BJ (cell line): ENCODE data around the gene MMP15. TPM values are rescaled to one million over a fixed set of nuclear protein-coding genes. Genes with fewer than 3 reads are reported as not detected.
"Not testable (repeated sequence)": the region's sequence is repeated elsewhere in the genome, so short reads cannot be mapped to it uniquely, and the experiment has no call there.

Experiments used
- CTCF ChIA-PET: fragments of 350-600 bp; formaldehyde crosslinking; extraction: SDS; loops from one replicate; lab custom pipeline; 2021; ENCODE audit warnings: antibody characterized with exemption, inconsistent platforms; lab: Yijun Ruan, JAX
- POLR2A ChIA-PET: fragments of 300-600 bp; sonication (Branson Sonifier 250); formaldehyde crosslinking; extraction: SDS; loops from one replicate; lab custom pipeline; 2021; ENCODE audit warnings: antibody characterized with exemption; lab: Charles Lee
- DNase-seq: peaks from one replicate; pipeline ENCODE4 v3.0.0-alpha.2; 2011; ENCODE audit warnings: low read depth
- H3K27me3 ChIP-seq: 2 replicates; pipeline ENCODE4 v1.6.0; 2011; ENCODE audit warnings: low read length; ENCODE audit not compliant: control insufficient read depth, insufficient read depth
- H3K36me3 ChIP-seq: 2 replicates; pipeline ENCODE4 v1.5.1; 2011; ENCODE audit warnings: low read length; ENCODE audit not compliant: control insufficient read depth, insufficient read depth
- H3K4me3 ChIP-seq: 2 replicates; pipeline ENCODE4 v1.5.1; 2011; ENCODE audit warnings: low read depth, mild to moderate bottlenecking, control low read depth, low read length
- polyA plus RNA-seq: library from polyadenylated mRNA; depleted of rRNA; stranded (reverse); fragments of >200 nt; gene quantifications from 2 replicates; pipeline ENCODE4 v1.2.3, GENCODE V29; 2011
- TF ChIP-seq, protein P1 (sequence below): IDR thresholded peaks from 2 replicates; pipeline ENCODE4 v1.5.1; 2011; ENCODE audit warnings: low read depth, mild to moderate bottlenecking, control low read depth, inconsistent platforms, low read length, moderate library complexity; ENCODE audit not compliant: insufficient read depth

Gene MMP15
- polyA plus RNA-seq, 1 experiment, result 1.1 TPM

GRCh38 chr16:58070585-58070984 lies 45.0 kb downstream of the MMP15 start:
- Histone ChIP-seq H3K4me3 (no peak overlapping the region), H3K36me3 (no peaks in the 10 kb centered on the region), H3K27me3 (no peaks in the 10 kb centered on the region)
- TF ChIP-seq, protein P1, sequence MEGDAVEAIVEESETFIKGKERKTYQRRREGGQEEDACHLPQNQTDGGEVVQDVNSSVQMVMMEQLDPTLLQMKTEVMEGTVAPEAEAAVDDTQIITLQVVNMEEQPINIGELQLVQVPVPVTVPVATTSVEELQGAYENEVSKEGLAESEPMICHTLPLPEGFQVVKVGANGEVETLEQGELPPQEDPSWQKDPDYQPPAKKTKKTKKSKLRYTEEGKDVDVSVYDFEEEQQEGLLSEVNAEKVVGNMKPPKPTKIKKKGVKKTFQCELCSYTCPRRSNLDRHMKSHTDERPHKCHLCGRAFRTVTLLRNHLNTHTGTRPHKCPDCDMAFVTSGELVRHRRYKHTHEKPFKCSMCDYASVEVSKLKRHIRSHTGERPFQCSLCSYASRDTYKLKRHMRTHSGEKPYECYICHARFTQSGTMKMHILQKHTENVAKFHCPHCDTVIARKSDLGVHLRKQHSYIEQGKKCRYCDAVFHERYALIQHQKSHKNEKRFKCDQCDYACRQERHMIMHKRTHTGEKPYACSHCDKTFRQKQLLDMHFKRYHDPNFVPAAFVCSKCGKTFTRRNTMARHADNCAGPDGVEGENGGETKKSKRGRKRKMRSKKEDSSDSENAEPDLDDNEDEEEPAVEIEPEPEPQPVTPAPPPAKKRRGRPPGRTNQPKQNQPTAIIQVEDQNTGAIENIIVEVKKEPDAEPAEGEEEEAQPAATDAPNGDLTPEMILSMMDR, result no peak
- CTCF ChIA-PET, result interaction anchor here (1.0 to 1.2 kb wide), 2 partner anchors 13 to 22 kb away, joined by 3 read pairs; no protein-coding TSS in a partner anchor
- DNase-seq, result no peak
- POLR2A ChIA-PET, result no interaction called here

- CTCF ChIA-PET, DNase-seq, H3K27me3 ChIP-seq, POLR2A ChIA-PET, H3K36me3 ChIP-seq, H3K4me3 ChIP-seq: not testable (repeated sequence)
Measured at GRCh38 chr16:58072134-58072533, 46.6 kb downstream of the MMP15 start.

DNA sequence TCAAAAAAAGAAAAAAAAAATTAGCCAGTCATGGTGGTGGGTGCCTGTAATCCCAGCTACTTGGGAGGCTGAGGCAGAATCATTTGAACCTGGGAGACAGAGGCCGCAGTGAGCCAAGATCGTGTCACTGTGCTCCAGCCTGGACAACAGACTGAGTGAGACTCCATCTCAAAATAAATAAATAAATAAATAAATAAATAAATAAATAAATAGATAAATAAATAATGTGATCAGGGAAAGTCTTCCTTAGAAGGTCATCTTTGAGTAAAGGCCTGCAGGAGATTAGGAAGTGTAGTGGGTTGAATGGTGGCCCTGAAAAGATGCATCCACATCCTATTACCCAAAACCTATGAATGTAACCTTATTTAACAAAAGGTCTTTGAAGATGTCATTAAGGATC lies 47.5 kb downstream of the MMP15 start:
- CTCF ChIA-PET, result interaction anchor here (0.7 kb wide), 1 partner anchor 50 kb away, joined by 4 read pairs; no protein-coding TSS in a partner anchor
- H3K4me3 ChIP-seq, POLR2A ChIA-PET, DNase-seq, H3K36me3 ChIP-seq, H3K27me3 ChIP-seq: not testable (repeated sequence)

GRCh38 chr16:58074657-58075056 lies 49.1 kb downstream of the MMP15 start:
- Histone ChIP-seq H3K27me3 (no peaks in the 10 kb centered on the region), H3K36me3 (no peaks in the 10 kb centered on the region), H3K4me3 (no peak overlapping the region)
- no peak for DNase-seq
- TF ChIP-seq, protein P1, result no peak
- ChIA-PET CTCF (interaction anchor here (0.6 kb wide), 1 partner anchor 380 kb away, joined by 3 read pairs; no protein-coding TSS in a partner anchor), POLR2A (no interaction called here)

DNA sequence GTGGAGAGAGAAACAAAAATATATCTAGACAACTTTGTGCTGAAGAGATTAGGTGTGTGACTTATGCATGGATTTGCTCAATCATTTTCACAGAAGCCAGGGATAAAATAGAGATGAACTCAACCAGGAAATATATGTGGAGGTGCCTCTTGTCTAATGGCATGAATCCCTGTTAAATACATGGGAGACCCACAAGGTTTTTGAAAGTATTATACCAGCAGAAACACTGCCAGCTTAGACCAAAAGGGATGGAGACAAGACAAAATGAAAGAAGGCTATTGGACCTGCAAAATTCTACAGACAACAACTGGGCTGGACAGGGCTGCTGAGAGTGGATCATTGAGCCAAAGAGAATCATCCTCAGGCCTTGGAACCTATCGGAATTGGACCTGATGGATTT lies 51.0 kb downstream of the MMP15 start:
- DNase-seq, result no peak
- TF ChIP-seq, protein P1, result no peak
- Histone ChIP-seq H3K4me3 (no peak overlapping the region), H3K27me3 (no peaks in the 10 kb centered on the region), H3K36me3 (no peaks in the 10 kb centered on the region)
- CTCF ChIA-PET, result no interaction called here
- POLR2A ChIA-PET, result no interaction called here

DNA sequence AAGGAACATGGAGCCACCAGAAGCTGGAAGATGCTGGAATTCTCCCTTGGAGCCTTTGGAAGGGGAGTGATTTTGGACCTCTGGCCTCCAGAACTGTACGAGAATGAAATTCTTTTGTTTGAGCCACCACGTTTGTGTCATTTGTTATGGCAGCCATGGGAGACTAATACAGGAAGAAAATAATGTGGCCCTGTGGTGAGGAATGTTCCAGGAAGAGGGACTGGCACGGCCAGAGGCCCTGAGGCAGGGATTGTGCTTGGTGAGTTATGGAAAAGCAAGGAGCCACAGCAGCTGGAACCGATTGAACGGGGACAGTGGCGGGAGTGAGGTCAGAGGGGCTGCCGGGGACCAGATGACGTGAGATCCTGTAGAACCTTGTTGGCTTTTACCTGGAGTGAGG lies 52.2 kb downstream of the MMP15 start:
- no peaks in the 10 kb centered on the region for H3K36me3 ChIP-seq
- no peak overlapping the region for H3K4me3 ChIP-seq
- TF ChIP-seq, protein P1, result no peak
- ChIA-PET POLR2A (no interaction called here), CTCF (interaction anchor here (0.6 kb wide), 1 partner anchor 396 kb away, joined by 3 read pairs; no protein-coding TSS in a partner anchor)
- DNase-seq, result no peak
- no peaks in the 10 kb centered on the region for H3K27me3 ChIP-seq

DNA sequence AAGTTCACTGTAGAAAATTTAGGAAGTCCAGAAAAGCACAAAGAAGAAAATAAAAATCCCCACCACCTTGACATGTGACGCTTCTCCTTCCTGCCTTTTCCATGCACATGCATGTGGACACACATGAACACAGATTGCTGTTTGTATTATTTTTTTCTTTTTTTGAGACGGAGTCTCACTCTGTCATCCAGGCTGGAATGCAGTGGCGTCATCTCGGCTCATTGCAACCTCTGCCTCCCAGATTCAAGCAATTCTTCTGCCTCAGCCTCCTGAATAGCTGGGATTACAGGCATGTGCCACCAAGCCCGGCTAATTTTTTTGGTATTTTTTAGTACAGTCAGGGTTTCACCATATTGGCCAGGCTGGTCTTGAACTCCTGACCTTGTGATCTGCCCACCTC lies 55.1 kb downstream of the MMP15 start:
- H3K36me3 ChIP-seq, CTCF ChIA-PET, POLR2A ChIA-PET, H3K27me3 ChIP-seq, DNase-seq, H3K4me3 ChIP-seq: not testable (repeated sequence)
